T-helper 1 cell treated with Interleukin-12 subunit alpha and Interleukin-12 subunit beta and Interleukin-4 antibody, amounts not matched to agents 30 ng/mL and 1 ng/mL, for 36 hours (primary cell): ENCODE results near the gene CYP27C1. TPM values are rescaled to one million over a fixed set of nuclear protein-coding genes. Genes with fewer than 3 reads are reported as not detected.

Source experiments
- intact Hi-C: fragments of 100-400 bp; cut with micrococcal nuclease; formaldehyde crosslinking; loops from one replicate; pipeline ENCODE4 v1.15.1; 2024
- total RNA-seq: library from RNA; stranded (reverse); gene quantifications from 2 replicates; pipeline ENCODE4 v1.2.3, GENCODE V29; 2022

CYP27C1 gene
- total RNA-seq, 1 donor from 2014 or later: not detected

GRCh38 chr2:127134833-127135830 lies 85.0 kb downstream of the CYP27C1 start:
- intact Hi-C loops: no loop called here

- intact Hi-C loops: no loop called here
Observed at GRCh38 chr2:127134235-127134634, 85.9 kb downstream of the CYP27C1 start.

Other genes with a start within 250 kb of the CYP27C1 start
- gene BIN1, start 113.1 kb downstream of the CYP27C1 start, total RNA-seq: 105 and 107 TPM in 2 replicates
- gene ERCC3, start 73.8 kb upstream of the CYP27C1 start, total RNA-seq: 58.1 and 58.8 TPM in 2 replicates
- gene MAP3K2, start 167.7 kb upstream of the CYP27C1 start, total RNA-seq: 61.8 and 63.0 TPM in 2 replicates
- gene PROC, start 198.1 kb upstream of the CYP27C1 start, total RNA-seq: not detected in 2 replicates